HG02981 (cell line): Measurements from ENCODE around the gene MYO1D.

Source experiments
- ATAC-seq: cut with Tn5 transposase; IDR thresholded peaks from one replicate; pipeline ENCODE4 v1.9.1; 2021; ENCODE audit warnings: mild to moderate bottlenecking, moderate library complexity; ENCODE audit not compliant: unreplicated experiment

The MYO1D gene

GRCh38 chr17:32784113-32784512 is 92.8 kb downstream of the MYO1D start:
- ATAC-seq = no peak

DNA sequence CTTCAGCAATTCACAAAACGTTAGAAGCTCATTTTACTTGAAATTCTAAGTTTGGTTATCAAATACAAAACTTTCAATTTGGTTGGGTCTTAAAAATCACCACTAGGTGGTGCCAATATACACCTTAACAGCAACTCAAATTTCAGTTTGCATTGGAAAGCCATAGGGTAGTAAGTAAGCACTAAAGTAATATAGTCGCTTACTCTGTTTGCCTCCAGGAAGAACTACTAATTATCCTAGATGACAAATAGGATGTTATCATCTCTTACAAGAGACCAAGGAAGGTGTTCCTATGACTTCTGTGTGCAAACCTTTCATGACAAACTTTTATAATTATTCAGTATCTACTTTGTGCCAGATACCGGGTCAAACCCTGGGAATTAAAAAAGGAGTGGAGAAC is 93.3 kb downstream of the MYO1D start:
- ATAC-seq = no peak

DNA sequence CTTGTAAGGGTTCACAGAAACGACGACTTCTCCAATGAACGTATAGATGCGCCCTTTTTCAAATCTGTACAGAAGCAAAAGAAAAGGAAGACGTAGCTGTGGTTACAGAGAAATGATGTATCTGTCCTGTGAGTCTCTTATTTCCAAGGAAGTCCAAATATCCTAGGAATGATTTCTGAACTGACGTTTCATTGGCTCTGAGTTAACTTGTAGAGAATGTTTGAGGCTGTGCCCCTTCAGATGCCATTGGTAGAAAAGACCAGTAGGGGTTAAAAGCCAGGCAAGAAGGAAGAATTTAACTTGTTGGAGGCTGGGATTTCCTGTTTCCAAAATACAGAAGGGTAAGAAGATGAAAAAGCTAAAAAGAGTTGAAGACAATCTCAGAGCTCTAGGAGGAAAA is 96.2 kb downstream of the MYO1D start:
- no peak for ATAC-seq

DNA sequence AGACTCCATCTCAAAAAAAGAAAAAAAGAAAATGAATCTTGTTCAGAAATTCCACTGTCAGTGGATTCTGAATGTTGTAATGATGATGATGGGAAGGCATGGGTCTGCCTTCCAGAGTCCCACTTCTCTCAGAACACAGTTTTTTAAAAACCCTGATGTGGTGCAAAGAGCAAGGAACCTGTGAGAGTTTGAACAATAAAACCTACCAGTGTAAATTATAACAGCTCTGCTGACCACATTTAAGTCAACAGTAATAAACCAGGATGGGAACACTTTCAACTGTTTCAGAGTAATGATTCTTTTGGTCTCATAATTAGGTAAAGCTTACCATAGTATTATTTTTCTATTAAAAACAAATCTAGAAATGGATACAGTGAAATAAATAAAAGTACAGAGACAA is 99.0 kb downstream of the MYO1D start:
- no peak for ATAC-seq

- ATAC-seq = no peak
These were observed 99.5 kb downstream of the MYO1D start for GRCh38 chr17:32777436-32777835.

- no peak for ATAC-seq
These were observed 102.2 kb downstream of the MYO1D start for GRCh38 chr17:32774695-32775084.

DNA sequence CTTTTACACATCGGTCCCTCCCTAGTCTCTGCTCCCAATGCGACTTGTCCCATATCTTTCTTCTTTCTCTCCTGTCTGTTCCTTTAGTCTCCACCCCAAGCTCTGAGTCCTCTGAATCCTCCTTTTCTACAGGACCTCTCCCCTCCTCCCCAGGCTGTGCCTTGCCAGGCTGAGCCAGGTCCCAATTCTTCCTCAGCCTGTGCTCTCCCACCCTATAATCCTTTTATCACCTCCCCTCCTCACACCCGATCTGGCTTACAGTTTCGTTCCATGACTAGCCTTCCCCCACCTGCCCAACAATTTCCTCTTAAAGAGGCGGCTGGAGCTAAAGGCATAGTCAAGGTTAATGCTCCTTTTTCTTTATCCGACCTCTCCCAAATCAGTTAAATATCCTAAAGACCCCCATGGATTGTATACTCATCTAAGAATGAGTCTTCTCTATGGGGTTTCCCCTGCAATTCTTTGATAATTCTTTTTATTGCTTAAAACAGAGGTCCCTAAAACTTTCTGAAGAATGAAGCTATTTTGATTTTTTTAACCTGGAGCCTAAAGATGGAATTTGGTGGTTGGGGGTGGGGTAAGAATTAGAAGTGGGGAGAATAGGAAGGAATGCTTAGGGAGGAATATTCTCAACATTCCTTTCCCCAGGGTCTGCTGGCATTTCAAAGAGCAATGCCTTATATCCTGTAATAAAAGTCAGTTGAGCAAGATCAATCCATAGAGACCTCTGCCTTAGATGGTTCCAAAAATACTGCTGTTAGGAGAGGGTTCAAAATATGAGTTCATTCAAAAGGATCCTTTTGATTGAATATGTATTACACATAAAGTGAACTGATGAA is 102.8 kb downstream of the MYO1D start:
- no peak for ATAC-seq

GRCh38 chr17:32772453-32773025 is 104.4 kb downstream of the MYO1D start:
- ATAC-seq = no peak

- no peak for ATAC-seq
These were observed 105.5 kb downstream of the MYO1D start for GRCh38 chr17:32771396-32771795.

DNA sequence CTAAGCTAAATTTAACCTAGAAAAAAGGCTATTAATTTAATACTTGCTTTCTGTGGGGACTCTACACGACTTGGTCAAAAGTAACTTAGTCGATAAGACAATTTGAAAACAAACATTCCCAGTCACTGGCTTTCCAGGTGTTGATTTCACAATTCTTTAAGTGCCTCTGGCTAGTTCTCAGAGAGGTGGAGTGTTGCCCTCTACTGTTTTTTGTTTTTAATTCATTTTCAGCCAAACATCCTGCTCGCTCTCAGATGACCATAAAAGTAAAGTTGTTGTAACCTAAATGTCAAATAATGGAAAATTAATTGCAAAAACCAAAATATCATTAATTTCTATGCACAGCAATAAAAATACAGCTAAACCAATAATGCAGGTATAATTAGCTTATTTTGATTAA is 107.1 kb downstream of the MYO1D start:
- ATAC-seq = no peak

DNA sequence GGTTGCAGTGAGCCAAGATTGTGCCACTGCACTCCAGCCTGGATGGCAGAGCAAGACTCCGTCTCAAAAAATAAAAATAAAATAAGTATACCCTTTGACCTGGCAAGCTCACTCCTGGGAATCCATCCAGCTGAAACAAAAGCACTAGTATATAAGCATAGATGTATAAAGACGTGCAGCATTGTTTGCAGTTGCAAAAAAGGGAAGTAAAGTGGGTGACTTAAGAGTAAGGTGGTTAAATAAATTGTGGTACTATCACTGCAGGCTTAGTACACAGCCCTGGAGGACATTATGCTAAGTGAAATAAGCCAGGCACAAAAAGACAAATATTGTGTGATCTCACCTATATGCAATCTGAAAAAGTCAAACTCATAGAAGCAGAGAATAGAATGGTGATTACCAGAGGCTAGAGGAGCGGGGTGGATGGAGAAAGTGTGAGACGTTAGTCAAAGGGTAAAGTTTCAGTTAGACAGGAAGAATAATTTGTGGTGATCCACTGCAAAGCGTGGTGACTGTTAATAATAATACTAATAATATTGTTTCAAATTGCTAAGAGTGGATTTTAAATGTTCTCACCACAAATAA is 113.0 kb downstream of the MYO1D start:
- no peak for ATAC-seq

DNA sequence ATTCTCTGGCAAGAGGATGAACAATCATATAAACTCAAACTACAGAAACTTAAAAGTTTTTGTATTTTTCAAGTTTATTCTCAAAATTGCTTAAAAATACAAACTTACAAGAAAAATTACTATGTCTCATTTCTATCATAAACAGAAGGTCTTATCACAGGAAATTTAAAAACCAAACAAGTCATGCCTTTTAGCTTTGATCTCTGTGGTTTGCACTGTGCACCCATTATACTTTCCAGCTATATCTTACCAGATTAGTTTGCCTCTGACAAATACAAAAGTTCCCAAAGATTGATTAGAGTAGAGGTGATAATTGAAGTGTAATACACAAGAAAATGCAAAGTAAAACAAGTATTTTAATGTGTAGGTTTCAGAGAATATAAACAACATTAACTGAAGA is 117.4 kb downstream of the MYO1D start:
- ATAC-seq = no peak

- ATAC-seq = no peak
These were observed 119.0 kb downstream of the MYO1D start for GRCh38 chr17:32757963-32758362.

- ATAC-seq = no peak
These were observed 120.2 kb downstream of the MYO1D start for GRCh38 chr17:32756696-32757095.

- ATAC-seq = no peak
These were observed 121.7 kb downstream of the MYO1D start for GRCh38 chr17:32755045-32755805.

- ATAC-seq = no peak
These were observed 124.0 kb downstream of the MYO1D start for GRCh38 chr17:32752934-32753333.

DNA sequence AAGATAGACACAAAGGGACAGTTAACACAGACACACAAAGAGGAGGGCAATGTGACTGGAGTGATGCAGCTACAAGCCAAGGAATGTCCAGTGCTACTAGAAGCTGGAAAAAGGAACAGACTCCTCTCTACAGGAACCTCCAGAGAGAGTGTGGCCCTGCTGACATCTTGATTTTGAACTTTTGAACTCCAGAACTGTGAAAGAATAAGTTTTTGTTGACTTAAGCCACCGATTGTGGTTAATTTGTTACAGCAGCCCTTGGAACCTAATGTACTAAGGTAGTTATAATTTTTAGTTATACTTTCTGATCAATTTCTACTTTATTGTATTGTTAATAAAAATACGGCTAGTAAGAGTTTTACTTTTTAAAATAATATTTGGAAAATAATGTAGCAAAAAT is 129.1 kb downstream of the MYO1D start:
- no peak for ATAC-seq

GRCh38 chr17:32746698-32747097 is 130.2 kb downstream of the MYO1D start:
- no peak for ATAC-seq

GRCh38 chr17:32746280-32746679 is 130.6 kb downstream of the MYO1D start:
- no peak for ATAC-seq

DNA sequence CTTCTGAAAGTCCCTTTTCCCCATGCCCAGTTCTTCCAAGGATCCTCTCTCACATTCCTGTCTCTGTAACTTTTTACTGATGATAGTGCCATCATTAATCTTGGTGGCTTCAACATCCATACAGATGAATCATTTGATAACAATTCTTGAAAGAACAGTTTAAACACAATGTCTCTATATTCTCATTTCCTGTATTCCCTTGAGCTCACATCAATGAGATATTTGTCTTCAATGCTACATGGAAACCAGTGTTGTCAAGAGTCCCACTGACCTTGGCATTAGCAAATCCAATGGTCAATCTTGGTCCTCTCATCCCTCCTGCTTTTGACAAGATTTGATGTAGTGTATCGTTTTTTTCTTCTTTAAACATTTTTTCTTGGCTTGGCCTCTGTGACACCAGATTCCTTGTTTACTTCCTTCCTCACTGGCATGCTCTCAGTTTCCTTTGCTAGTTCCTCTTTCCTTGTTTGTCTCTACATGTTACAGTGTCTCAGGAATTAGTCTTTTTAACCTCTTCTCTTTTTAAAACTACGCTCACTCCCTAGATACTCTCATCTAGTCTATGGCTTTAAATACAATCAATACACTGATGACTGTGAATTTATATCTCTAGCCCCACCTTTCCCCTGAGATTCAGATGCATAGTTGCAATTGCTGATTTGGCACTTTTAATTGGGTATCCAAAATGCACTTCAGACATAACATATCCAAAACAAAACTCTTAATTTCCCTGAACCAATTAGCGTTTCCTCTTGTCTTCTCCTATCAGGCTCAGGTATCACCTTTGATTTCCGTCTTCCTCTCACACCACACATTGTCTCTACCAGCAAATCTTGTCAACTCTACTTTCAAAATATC is 134.0 kb downstream of the MYO1D start:
- no peak for ATAC-seq

- ATAC-seq = no peak
These were observed 135.5 kb downstream of the MYO1D start for GRCh38 chr17:32741381-32741780.
